CD1c-positive myeloid dendritic cell (primary cell): Measurements from ENCODE around the gene RNPS1.
"Not testable (repeated sequence)": the region's sequence is repeated elsewhere in the genome, so short reads cannot be mapped to it uniquely, and the experiment has no call there.

Experiments used
- DNase-seq: peaks from one replicate; pipeline ENCODE4 v3.0.0-alpha.2; 2016; ENCODE audit errors: extremely low spot score

RNPS1 gene

DNA sequence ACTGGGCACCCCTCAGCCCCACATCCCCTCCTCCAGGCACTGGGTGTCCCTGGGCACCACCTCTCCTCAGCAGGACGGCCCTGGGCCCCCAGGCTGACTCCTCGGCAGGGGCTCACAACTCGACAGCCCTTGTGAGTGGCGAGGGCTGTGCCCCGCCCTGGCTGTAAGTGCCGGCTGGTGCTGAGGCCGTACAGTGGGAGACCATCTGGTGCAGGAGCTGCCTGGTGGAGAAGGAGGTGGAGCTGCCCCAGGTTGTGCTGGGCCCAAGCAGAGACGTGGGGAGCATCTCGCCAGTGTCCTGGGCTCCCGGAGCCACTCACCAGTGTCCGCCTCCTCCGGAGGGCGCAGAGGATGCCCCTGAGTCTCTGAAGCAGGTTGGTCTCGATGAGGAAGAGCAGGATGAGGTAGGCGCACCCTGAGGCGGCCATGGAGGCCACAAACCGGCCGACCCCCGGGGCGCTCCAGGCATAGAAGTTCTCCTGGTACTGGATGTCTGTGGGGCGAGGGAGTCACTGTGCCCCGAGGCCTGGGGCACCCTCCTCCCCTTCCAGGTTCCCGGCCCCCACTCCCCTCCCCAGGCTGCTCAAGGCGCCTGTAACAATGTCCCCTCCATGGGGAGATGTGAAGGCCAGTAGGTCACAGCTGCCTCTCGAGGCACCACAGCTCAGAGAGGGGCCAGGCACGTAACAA is 15.1 kb upstream of the RNPS1 start:
- DNase-seq: no peak

- no peak for DNase-seq
Measured at GRCh38 chr16:2282262-2282661, 14.3 kb upstream of the RNPS1 start.

GRCh38 chr16:2280981-2281542 is 13.1 kb upstream of the RNPS1 start:
- DNase-seq: no peak

DNA sequence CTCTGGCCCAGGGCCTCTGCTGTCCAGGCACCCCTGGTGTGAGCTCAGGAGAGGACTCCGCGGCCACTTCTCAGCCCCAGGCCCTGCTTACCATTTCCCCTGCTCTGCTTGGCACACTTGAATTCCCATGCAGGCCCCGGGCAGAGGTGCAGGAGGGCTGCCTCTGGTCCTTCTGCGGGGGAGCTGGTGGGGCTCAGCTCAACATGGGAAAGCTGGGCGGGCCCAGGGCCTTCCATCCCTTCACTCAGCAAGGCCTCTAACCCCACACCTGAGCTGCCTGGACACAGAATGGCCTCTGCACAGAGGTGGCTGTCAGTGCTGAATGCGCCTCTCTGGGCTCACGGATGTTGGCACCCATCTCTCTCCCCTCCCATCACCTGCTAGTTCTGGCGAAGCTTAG is 12.5 kb upstream of the RNPS1 start:
- no peak for DNase-seq

- DNase-seq: no peak
Measured at GRCh38 chr16:2278956-2279800, 11.3 kb upstream of the RNPS1 start.

GRCh38 chr16:2278272-2278608 is 10.3 kb upstream of the RNPS1 start:
- DNase-seq: no peak

- DNase-seq: no peak
Measured at GRCh38 chr16:2277466-2278271, 9.7 kb upstream of the RNPS1 start.

GRCh38 chr16:2276368-2277195 is 8.7 kb upstream of the RNPS1 start:
- no peak for DNase-seq

DNA sequence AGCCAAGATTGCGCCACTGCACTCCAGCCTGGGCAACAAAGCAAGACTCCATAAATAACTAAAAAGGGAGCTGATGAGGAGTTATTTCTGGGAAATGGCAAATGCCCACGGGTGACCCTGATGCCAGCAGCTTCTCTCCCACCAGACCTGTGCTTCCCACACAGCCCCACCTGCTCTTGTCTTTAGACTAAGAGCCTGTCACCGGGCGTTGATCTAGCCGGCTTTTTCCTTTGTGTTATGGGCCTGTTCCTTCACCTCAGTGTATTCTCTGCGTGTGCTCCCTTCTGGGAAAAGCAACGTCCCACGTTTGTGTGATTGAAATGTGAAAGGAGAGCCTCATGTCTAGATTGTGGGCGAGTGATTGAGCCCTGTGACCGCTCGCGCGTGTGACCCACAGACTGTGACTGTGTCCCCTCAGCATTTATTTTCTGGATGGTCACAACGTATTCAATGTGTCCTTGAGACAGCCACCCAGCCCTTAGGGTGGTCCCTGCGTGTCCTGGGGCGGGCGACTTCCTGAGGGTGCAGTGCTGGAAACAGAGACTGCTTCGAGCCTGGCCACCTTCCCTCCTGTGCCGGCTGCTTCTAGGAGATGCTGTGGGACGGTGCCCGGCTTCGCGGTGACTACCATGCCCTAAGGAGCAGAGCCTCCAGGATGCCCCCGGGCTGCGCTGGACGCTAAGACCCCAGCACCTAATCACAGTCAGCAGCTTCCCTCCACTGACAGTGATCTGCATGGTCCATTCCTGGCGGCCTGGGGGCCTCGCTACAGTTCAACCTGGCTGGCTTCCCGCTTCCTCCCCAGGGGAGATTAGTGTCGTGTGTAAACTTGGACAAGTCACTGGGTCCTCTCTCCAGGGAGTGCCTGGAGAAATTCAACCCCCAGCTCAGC is 7.8 kb upstream of the RNPS1 start:
- DNase-seq: no peak

GRCh38 chr16:2273931-2274330 is 6.0 kb upstream of the RNPS1 start:
- no peak for DNase-seq

DNA sequence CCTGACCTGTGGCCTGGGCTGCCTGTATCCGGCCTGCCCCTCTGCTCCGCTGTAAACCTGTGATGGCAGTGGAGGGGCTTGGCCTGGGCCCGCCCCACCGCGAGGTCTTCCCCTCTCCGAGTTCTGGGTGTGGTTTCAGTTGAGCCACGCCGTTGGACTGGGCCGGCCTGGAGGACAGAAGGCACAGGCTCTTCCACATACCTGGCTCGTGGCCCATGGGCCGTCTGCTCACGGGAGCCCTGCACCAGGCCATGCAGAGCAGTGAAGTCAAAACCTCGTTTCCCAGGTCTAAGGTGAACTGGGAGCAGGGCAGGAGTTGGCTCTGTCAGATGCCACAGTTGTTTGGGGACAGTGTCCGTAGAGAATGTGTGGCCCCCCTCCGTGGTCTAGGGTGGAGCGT is 5.6 kb upstream of the RNPS1 start:
- no peak for DNase-seq

DNA sequence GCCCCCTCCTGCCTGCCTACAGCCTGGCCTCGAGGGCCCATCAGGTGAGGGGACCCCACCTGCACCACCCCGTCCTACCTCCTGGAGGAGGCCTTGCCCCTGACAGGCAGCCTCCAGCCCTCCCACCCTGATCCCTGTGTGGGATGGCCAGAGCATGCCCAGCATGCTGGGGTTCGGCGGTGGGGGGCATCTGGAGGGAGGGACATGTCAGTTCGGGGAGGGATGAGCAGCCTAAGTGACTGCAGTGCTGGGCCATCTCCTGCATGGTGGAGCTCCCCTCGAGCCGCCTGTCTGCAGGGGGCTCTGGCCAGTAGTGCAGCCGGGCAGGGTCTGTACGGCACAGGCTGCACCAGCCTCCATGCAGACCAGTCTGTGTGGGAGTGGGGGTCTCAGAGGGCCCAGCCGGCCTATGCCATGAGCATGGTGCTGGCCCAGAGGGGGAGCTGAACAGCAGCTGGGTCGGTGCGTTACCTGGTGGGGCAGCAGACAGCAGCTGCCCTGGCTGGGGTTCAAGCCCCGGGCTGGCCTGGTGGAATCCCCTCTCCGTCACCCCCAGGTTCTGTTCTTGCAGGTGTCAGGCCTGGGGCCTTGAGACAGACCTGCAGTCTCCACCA is 4.0 kb upstream of the RNPS1 start:
- no peak for DNase-seq

DNA sequence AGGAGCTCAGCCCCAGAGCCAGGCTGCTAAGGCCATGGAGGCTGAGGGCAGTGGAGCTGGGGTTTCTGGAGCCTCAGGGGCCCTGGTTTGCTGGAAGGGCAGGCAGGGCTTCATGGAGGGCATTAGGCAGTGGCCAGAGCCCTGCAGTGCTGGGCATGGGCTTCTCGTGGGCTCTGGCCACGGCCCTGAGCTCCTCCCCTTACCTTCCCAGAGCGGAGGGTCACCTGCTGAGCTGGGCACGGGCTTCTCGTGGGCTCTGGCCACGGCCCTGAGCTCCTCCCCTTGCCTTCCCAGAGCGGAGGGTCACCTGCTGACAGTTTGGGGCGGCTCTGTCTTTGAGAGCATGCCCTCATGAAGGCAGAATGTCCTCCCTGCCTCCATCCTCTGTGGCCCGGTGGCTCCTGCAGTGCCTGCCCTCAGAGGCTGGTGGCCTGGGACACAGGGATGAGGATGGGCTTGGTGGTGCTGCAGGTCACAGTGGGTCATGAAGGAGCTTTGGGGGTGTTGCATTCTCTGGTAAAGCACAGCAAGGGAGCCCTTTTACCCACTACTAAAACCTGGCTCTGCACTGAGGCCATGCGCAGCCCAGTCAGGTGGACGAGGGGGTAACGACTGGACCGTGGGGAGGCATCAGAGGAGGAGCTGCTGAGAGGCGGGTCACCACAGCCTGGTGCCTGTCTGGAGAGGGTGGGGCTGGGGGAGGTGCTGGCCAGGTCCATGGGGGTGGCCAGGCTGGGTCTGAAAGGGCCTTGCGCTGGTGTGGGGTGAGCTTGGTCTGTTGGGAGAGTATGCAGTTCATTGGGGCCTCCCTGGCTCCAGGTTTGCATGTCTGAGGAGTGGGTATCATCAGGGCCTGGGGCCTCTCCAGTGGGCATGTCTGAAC is 2.9 kb upstream of the RNPS1 start:
- no peak for DNase-seq

GRCh38 chr16:2270070-2270462 is 2.1 kb upstream of the RNPS1 start:
- no peak for DNase-seq

- DNase-seq: not testable (repeated sequence)
Measured at GRCh38 chr16:2267505-2267912, 417 bp downstream of the RNPS1 start.

DNA sequence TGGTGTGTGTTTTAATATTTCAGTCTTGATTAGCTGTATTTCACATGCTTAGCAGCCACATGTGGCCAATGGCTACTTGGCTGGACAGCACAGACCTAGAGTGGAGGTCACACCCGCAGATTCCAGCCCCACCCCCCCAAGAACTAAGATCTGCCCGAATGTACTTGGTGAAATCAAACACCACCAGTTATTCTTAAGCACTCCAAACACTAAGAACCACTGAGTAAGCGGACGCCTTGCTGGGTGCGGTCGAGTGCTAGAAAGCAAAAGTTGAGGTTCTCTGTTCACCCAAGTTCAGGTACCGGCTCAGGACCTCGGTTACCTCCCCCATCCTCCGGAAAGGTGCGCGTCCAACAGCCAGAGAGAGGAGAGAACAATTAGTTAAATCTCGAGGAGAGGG is 1.0 kb downstream of the RNPS1 start:
- DNase-seq: not testable (repeated sequence)

DNA sequence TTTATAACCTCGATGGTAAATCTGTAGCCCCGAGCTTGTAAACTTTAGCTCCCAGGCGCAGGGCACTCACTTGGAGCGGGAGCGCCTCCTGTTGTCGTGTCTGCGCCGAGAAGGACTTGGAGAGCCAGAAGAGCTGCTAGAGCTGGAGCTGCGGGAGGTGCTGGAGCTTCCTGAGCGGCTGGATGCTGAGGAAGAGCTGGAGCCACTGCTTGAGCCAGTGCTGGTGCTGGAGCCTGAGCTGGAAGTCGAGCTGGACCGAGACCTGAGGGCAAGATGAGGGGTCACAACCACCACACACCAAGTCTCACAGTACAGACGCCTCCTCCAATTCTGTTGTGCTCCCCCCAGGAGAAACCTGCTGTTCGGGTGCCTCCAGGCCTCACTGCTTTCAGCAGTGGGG is 4.9 kb downstream of the RNPS1 start:
- DNase-seq: not testable (repeated sequence)

DNA sequence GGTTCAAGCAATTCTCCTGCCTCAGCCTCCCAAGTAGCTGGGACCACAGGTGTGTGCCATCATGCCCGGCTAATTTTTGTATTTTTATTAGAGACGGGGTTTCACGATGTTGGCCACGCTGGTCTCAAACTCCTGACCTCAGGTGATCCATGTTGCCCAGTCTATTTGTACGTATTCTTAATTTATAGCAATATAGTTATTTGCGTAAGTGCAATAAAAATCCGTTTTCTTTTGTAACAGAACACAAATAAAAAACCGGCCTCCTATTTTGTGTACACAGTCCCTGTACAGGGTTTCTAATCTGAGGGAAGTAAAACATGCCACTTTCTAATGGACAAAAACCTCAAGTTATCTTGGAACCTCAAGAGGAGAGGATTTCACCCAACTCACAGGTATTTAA is 7.7 kb downstream of the RNPS1 start:
- DNase-seq: no peak

DNA sequence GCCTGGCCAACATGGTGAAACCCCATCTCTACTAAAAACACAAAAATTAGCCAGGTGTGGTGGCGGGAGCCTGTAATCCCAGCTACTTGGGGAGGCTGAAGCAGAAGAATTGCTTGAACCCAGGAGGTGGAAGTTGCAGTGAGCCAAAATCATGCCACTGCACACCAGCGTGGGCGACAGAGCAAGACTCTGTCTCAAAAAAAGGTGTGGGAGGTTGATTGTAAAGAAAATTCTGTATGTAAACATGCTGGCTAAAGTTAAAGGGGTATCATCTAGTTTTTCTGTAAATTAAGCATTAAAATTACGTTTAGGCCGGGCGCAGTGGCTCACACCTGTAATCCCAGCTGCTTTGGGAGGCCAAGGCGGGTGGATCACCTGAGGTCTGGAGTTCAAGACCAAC is 9.4 kb downstream of the RNPS1 start:
- DNase-seq: not testable (repeated sequence)
